Stimulated activated CD8-positive, alpha-beta memory T cell treated with anti-CD3 and anti-CD28 coated beads, Interleukin-15, amount 100 ng/mL, for 24 hours (primary cell): ENCODE measurements around the gene RBM47.
"Not testable (repeated sequence)": the region's sequence is repeated elsewhere in the genome, so short reads cannot be mapped to it uniquely, and the experiment has no call there.

Experiments
- DNase-seq: peaks from one replicate; pipeline ENCODE4 v3.0.0-alpha.2; 2020; ENCODE audit warnings: low read depth

Gene RBM47

DNA sequence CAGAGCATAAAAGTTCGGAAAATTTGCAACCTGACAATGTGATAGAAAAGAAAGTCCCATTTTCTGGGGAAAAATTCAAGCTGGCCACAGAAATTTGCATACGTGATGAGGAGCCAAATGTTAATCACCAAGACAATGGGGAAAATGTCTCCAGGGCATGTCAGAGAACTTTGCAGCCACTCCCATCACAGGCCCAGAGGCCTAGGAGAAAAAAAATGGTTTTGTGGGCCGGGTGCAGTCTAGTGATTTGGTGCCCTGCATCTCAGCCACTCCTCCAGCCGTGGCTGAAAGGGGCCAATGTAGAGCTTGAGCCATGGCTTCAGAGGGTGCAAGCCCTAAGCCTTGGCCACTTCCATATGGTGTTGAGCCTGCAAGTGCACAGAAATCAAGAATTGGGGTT lies 223.3 kb downstream of the RBM47 start:
- DNase-seq = no peak

- no peak for DNase-seq
These were observed 224.5 kb downstream of the RBM47 start for GRCh38 chr4:40405193-40405592.

DNA sequence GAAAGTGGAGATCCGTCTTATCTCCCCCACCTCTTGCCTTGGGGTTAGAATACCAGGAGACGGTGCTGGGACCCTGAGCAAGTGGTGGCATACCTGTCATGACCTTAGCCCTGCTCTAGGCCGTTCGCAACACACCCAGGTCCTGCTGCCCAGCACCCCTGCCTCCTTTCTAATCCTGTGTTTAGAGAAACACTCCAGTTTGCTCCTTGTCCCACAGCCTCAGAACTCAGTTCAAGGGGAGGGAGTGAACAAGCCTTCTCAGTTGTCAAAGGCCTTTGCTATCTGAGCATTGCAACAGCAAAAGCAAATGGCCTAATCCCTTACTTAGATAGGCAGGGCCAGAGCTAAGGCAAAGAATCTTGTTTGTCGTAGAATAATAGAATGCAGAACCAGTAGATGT lies 226.6 kb downstream of the RBM47 start:
- no peak for DNase-seq

- no peak for DNase-seq
These were observed 227.1 kb downstream of the RBM47 start for GRCh38 chr4:40402556-40402955.

- no peak for DNase-seq
These were observed 228.0 kb downstream of the RBM47 start for GRCh38 chr4:40401631-40402030.

DNA sequence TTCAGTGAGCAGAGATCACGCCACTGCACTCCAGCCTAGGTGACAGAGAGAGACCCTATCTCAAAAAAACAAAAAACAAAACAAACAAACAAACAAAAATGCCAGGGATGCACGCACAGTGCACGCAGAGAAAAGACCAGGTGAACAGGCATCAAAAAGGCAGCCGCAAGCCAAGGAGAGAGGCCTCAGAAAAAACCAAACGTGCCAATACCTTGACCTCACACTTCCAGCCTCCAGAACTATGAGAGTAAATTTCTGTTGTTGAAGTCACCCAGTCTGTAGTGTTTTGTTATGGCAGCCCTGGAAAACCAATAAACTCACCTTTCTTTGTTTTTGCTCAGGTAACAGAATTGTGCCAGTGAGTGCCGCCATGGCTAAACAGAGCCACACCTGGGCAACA lies 228.6 kb downstream of the RBM47 start:
- DNase-seq = no peak

DNA sequence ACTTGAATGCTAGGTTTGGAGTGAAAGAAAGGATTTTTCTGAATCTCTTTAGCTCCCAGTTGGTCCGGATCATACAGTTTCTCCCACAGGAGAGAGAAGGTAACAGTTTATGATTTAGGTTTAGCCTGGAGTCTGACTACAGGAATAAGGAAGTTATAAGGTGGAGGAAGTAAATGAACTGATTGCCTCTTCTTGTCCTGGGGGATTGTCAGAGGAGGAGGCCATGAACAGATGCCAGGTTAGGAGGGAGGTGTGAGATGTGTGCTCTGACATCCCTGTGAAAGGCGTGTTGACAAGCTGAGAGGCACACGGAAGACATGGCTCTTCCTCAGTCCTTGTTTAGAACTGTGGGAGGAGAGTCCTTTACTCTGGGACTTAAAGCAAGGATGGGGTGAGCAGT lies 230.1 kb downstream of the RBM47 start:
- DNase-seq = no peak

- DNase-seq = no peak
These were observed 233.5 kb downstream of the RBM47 start for GRCh38 chr4:40395908-40396793.

GRCh38 chr4:40395166-40395900 lies 234.3 kb downstream of the RBM47 start:
- no peak for DNase-seq

DNA sequence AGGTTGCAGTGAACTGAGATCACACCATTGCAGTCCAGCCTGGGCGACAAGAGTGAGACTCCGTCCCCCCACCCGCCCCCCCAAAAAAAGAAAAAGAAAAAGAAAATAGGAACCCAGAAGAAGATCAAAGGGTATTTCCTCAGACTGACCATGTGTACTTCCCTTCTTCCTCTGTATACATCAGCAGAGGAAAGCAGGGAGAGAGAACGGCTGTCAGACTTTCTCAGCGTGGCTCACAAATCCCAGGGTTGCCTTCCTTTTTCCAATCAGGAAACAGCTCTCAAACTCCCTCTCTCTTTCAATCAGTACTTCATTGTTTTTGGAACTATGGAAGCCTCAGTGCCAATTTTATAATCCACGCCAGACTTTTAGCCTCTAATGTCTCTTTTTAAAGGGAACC lies 235.4 kb downstream of the RBM47 start:
- no peak for DNase-seq

GRCh38 chr4:40392241-40392640 lies 237.4 kb downstream of the RBM47 start:
- DNase-seq = not testable (repeated sequence)

DNA sequence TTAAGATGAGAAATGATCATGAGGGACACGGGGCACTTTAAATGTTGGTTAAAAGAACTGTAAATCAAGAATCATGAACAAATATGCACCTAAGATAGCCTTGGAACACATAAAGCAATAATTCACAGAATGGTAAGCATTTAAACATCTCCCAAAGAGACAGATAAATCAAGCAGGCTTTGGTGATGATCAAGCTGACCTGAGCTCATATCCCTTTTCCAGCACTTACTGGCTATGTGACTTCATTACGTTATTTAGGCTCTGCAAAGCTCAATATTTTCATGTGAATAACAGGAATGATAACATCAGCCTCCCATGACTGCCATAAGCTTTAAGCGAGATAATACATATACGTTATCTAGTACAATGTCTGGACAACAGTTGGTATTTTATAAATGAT lies 239.7 kb downstream of the RBM47 start:
- DNase-seq = no peak

DNA sequence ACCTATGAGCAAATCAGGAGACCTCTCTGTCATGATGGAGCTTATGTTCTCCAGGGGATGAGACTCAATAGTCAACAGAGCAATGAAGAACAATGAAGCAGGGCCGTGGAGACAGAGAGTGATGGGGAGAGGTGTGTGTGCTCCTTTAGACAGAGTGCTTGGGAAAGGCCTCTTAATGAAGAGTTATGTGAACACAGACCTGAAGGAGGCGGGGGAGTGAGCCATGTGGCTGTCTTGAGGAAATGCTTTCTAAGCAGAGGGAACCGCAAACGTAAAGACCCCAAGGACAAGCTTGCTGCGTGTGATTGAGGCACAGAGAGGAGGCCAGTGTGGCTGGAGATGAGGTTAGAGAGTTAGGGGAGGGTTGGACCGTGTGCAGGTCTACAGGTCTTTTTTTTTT lies 241.4 kb downstream of the RBM47 start:
- no peak for DNase-seq

DNA sequence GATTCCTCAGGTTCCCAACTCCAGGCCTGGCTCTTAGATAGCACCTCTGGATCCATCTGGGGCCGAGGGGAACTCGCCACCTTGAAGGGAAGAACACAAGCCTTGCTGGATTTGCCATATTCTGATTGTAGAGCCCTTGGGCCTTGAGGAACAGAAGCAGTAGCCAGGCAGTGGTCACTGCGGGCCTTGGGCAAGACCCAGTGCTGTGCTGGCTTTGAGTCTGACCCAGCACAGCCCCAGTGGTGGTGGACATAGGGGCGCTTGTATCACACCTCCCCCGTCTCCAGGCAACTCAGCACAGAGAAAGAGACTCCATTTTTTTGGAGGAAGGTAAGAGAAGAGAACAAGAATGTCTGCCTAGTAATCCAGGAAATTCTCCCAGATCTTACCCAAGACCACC lies 249.0 kb downstream of the RBM47 start:
- DNase-seq = no peak

- no peak for DNase-seq
These were observed 250.4 kb downstream of the RBM47 start for GRCh38 chr4:40379248-40379647.

- no peak for DNase-seq
These were observed 251.0 kb downstream of the RBM47 start for GRCh38 chr4:40378619-40379018.

GRCh38 chr4:40377512-40378365 lies 251.9 kb downstream of the RBM47 start:
- no peak for DNase-seq

DNA sequence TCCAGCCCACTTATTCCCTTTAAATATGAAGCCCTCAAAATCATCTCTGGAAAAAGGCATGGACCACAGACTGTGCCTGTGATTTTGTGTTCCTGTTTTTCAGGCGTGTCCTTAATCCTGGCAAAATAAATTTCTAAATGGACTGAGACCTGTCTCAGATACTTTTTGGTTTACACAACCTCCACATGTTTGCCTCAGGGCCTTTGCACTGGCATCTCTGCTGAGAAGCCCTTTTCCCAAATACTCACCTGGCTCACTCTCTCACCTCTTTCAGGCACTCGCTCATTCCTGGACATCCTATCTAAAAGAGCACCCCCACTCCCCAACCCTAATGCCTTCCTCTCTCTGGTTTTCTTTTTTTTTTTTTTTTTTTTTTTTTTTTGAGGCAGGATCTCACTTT lies 254.0 kb downstream of the RBM47 start:
- DNase-seq = no peak

GRCh38 chr4:40375095-40375494 lies 254.6 kb downstream of the RBM47 start:
- no peak for DNase-seq

DNA sequence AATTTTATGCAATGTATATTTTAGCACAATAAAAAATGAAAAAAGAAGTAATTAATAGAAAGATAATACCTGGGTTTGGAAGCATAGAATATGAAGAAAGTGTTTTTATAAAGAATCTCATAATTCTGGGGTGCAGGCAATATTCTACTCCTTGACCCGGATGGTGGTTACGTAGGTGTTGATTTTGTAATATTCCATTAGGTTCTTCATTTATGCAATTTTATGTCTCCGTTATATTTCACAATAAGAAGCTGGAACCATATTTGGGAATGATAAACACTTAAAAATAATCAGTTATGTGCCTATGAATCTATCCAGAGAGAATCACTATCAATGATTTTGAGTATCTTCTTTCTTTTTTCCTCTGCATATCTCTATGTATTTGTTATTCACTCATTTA lies 256.0 kb downstream of the RBM47 start:
- DNase-seq = no peak
